Stimulated activated CD8-positive, alpha-beta memory T cell treated with anti-CD3 and anti-CD28 coated beads, Interleukin-15, amount 100 ng/mL, for 48 hours (primary cell): Measurements from ENCODE around the gene ITGAE.

Experiments used
- DNase-seq, 2 donors: peaks; one replicate each; pipeline ENCODE4 v3.0.0-alpha.2; 2020; ENCODE audit warnings: low read depth in 2 of 2

The ITGAE gene

GRCh38 chr17:3817851-3818605 is 17.0 kb upstream of the ITGAE start:
- DNase-seq: no peak

GRCh38 chr17:3815925-3816324 is 14.9 kb upstream of the ITGAE start:
- DNase-seq: no peak

- no peak for DNase-seq
Observed at GRCh38 chr17:3815122-3815521, 14.1 kb upstream of the ITGAE start.

DNA sequence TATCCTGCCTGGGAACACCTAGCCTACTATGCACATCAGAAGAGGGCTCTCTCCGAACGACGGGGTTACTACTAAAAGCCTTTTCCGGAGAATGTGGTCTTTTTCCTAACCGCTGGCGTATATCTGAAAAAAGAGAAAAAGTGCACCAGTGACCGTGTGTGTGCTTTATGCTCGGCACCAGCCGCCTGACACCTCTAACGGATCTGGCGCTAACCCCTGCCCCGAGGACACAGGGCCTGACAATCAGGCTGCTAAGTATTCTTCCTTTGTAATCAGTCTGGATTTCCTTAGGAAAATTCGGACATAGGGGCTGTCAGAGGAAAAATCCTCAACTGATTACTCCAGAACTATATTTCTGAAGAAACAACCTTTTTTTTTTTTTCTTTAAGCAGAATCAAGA is 13.4 kb upstream of the ITGAE start:
- no peak for DNase-seq

DNA sequence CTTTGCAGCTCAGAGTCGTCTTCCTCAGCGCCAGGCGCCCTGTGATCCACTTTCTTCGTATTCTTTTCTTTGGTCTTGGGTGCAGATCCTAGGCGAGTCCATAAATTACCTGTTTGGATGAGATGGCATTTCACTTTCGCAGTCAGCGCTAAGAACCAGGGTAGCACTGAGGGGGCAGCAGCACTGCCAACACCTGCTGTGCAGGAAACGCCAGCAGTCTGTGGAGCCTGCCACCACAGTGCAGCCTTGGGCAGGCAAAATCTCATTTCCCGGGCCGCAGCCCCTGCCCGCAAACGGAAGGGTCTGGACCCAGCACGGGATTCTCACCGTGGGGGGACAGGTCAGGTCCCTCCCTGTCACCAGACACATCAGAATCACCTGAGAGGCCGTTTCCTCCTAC is 12.2 kb upstream of the ITGAE start:
- DNase-seq: no peak

DNA sequence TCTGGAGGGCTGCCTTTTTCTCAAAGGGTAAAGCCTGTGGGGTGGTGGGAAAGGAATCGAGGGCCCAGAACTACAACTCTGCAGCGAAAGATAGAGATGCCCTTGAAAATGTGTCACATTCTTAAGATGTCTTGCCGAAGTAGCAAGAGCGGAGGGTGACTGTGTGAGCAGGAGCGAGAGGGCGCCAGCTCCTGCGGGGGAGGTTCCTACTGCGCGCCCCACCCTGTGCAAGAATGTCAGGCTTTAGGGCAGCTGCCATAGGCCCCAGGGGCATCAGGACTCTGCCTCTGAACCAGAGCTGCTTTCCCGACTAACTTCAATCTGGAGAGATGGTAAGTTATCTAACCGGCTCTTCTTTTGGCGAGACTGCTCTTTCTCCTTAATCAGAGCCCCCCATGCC is 11.8 kb upstream of the ITGAE start:
- DNase-seq: no peak

DNA sequence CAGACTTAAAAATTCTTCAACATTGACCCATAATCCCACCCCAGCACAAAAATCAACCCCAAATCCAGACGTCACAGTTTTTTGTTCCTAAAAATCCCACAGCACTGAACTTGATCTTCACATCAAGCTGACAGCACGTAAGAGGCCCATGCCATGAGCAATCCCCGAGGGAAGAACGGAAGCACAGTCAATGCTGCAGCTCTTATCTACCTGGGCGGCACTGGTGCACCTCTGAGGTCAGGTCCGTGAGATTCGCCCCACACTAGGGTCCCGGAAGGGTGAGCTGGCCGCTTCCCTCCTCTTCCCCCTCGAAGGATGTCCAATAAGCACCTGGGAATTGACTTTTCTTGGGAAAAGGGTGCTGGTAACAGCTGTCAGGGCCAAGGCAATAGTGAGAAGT is 11.3 kb upstream of the ITGAE start:
- no peak for DNase-seq

- no peak for DNase-seq
Observed at GRCh38 chr17:3810019-3810418, 9.0 kb upstream of the ITGAE start.

- no peak for DNase-seq
Observed at GRCh38 chr17:3809135-3809534, 8.1 kb upstream of the ITGAE start.

DNA sequence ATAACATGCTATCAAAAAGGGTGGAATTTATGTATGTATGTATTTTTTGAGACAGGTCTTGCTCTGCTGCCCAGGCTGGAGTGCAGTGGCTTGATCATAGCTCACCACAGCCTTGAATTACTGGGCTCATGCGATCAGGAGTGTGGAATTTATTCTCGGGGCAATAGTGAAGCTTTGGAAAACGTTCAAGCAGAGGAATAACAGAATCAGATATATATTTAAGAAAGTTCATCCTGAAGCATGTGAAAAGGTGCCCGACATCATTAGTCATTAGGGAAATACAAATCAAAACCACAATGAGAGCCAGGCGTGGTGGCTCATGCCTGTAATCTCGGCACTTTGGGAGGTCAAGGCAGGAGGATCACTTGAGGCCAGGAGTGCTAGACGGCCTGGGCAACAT is 7.7 kb upstream of the ITGAE start:
- DNase-seq: no peak

DNA sequence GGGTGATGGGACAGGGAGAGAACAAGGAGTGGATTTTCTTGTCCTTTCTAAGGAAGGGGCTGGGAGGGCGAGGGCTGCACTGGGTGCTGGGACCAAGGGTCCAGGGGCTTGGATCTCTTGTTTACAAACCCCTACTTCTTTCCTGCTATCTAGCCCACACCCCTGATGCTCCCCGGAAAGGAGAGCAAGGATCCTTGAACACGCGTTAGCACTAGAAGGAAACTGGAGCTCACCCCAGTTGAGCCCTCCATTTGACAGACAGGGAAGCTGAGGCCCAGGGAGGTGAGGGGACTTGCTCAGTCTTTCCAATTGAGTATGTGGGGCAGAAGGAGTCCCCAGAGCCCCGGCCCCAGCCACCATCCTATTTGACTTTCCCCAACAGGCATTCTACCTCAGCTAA is 4.6 kb upstream of the ITGAE start:
- DNase-seq: no peak

DNA sequence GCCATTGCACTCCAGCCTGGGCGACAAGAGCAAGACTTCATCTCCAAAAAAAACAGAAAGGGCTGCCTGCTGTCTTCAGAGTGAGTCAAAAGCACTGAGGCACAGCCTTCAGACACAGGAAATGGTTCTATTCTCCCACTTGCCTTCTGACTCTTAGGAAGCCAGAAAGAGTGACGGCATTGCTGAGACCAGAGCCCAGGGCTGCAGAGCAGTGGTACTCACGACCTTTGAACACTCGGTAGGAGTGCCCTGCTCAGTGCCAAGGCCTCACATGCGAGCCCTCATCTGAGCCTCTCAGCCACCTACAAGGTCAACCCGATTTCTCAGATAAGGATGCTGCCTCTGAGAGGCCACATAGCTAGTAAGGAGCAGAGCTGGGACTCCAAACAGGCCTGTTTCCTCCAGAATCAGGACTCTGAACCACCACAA is 3.5 kb upstream of the ITGAE start:
- peak in 1 of 2 donors; percentile 30 for DNase-seq

DNA sequence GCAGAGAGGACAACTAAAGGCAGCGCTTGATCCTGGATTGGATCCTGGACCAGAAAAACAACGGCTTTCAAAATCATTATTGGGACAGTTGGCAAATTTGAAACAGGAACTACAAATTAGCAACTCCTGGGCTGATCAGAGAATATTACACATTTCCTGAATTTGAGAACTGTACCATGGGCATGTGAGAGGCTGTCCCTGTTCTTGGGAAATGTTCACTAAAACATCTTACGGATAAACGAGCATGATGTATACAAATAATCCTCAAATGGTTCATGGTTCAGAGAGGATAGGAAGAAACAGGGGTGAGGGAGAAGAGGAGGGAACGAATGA is 2.3 kb upstream of the ITGAE start:
- DNase-seq: no peak

- DNase-seq: no peak
Observed at GRCh38 chr17:3802461-3803307, 1.7 kb upstream of the ITGAE start.

- no peak for DNase-seq
Observed at GRCh38 chr17:3801792-3802191, 804 bp upstream of the ITGAE start.

GRCh38 chr17:3801347-3801746 is 359 bp upstream of the ITGAE start:
- DNase-seq: no peak

- no peak for DNase-seq
Observed at GRCh38 chr17:3799181-3799945, 1.6 kb downstream of the ITGAE start.

GRCh38 chr17:3798273-3799180 is 2.5 kb downstream of the ITGAE start:
- DNase-seq: no peak

DNA sequence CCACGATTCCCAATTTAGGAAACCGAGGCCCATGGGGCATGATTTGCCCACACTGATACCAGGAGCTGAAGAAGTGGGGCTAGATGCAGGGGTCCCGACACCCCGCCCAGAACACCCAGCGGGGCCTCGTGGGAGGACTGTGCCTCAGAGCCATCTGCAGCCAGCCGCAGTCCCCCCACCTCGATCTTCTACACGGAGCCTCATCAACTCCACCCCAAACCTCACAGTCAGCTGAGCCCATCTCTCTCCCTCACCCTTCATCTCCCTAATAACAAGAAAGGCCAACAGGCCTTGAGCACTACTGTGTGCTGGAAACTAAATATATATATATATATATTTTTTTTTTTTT is 4.2 kb downstream of the ITGAE start:
- peak in 1 of 2 donors; percentile 55 for DNase-seq

GRCh38 chr17:3796110-3796821 is 4.7 kb downstream of the ITGAE start:
- DNase-seq: peak; percentile 92 to 94
